Omental fat pad (tissue), 4 donors: ENCODE results near the gene RPL5. TPM values are rescaled to one million over a fixed set of nuclear protein-coding genes. Genes with fewer than 3 reads are reported as not detected.

Experiments
- ATAC-seq: fragments of 150-250 bp; one replicate; pipeline ENCODE4 v1.9.1; 2016; ENCODE audit warnings: mild to moderate bottlenecking, moderate library complexity; ENCODE audit not compliant: low FRiP score
- DNase-seq: peaks from one replicate; pipeline ENCODE4 v3.0.0-alpha.2; 2019; ENCODE audit warnings: low spot score
- CTCF ChIP-seq, 3 donors: fragments of 450-650 bp; IDR thresholded peaks; one replicate each; pipeline ENCODE4 v1.5.1; 2016 to 2017; ENCODE audit warnings: antibody characterized with exemption in 3 of 3, mild to moderate bottlenecking in 3 of 3, moderate library complexity in 2 of 3
- total RNA-seq, 4 donors: library from RNA; depleted of rRNA; stranded (reverse); fragments of >200 nt; gene quantifications; one replicate each; pipeline ENCODE4 v1.1.0, GENCODE V29; 2016

Gene RPL5
- total RNA-seq, 4 donors from 2014 or later: 1,480 to 1,916 (median 1,561) TPM

- ATAC-seq (no peak), DNase-seq (no peak)
- TF ChIP-seq CTCF (IDR thresholded peaks at IDR 0.05): no peak
Measured at GRCh38 chr1:92864131-92864530, 32.3 kb downstream of the RPL5 start.

GRCh38 chr1:92870591-92870990 lies 38.8 kb downstream of the RPL5 start:
- ATAC-seq (no peak), DNase-seq (no peak)

GRCh38 chr1:92872719-92873118 lies 40.9 kb downstream of the RPL5 start:
- no peak for TF ChIP-seq CTCF (IDR thresholded peaks at IDR 0.05)
- DNase-seq (no peak), ATAC-seq (no peak)

More at GRCh38 chr1:92870591-92870990, 38.8 kb downstream of the RPL5 start:
- no peak for TF ChIP-seq CTCF (IDR thresholded peaks at IDR 0.05)

GRCh38 chr1:92874987-92875386 lies 43.1 kb downstream of the RPL5 start:
- ATAC-seq (no peak), DNase-seq (no peak)
- TF ChIP-seq CTCF (IDR thresholded peaks at IDR 0.05): no peak

- ATAC-seq (no peak), DNase-seq (no peak)
- no peak for TF ChIP-seq CTCF (IDR thresholded peaks at IDR 0.05)
Measured at GRCh38 chr1:92876351-92876750, 44.5 kb downstream of the RPL5 start.

GRCh38 chr1:92877081-92877711 lies 45.4 kb downstream of the RPL5 start:
- no peak for TF ChIP-seq CTCF (IDR thresholded peaks at IDR 0.05)
- DNase-seq: no peak
- ATAC-seq: no peak

- no peak for TF ChIP-seq CTCF (IDR thresholded peaks at IDR 0.05)
- ATAC-seq: no peak
- DNase-seq: no peak
Measured at GRCh38 chr1:92877792-92878191, 46.0 kb downstream of the RPL5 start.
